NCI-H1930 (cell line): Measurements from ENCODE around the gene ASGR2.
"Not testable (repeated sequence)": the region's sequence is repeated elsewhere in the genome, so short reads cannot be mapped to it uniquely, and the experiment has no call there.

Experiments
- DNase-seq, 2 experiments: peaks; one replicate each; lab custom pipeline; 2025; lab: John Stamatoyannopoulos, UW

Gene ASGR2

GRCh38 chr17:7124923-7125322 is 10.3 kb upstream of the ASGR2 start:
- no peak for DNase-seq

GRCh38 chr17:7123844-7124243 is 9.2 kb upstream of the ASGR2 start:
- DNase-seq: no peak

GRCh38 chr17:7122381-7122780 is 7.8 kb upstream of the ASGR2 start:
- DNase-seq: no peak

GRCh38 chr17:7120635-7121034 is 6.0 kb upstream of the ASGR2 start:
- not testable (repeated sequence) for DNase-seq

GRCh38 chr17:7120123-7120522 is 5.5 kb upstream of the ASGR2 start:
- no peak for DNase-seq

- DNase-seq: no peak
Observed at GRCh38 chr17:7119314-7119713, 4.7 kb upstream of the ASGR2 start.

GRCh38 chr17:7114875-7115614 is 423 bp upstream of the ASGR2 start:
- DNase-seq: no peak

- no peak for DNase-seq
Observed at GRCh38 chr17:7113273-7114071, 1.1 kb downstream of the ASGR2 start.

- DNase-seq: no peak
Observed at GRCh38 chr17:7112510-7113108, 2.0 kb downstream of the ASGR2 start.

GRCh38 chr17:7111784-7112509 is 2.7 kb downstream of the ASGR2 start:
- no peak for DNase-seq

- DNase-seq: no peak
Observed at GRCh38 chr17:7110617-7111306, 3.9 kb downstream of the ASGR2 start.

GRCh38 chr17:7109461-7110322 is 4.9 kb downstream of the ASGR2 start:
- DNase-seq: no peak

- DNase-seq: no peak
Observed at GRCh38 chr17:7108981-7109380, 5.6 kb downstream of the ASGR2 start.

GRCh38 chr17:7108560-7108925 is 6.1 kb downstream of the ASGR2 start:
- no peak for DNase-seq

GRCh38 chr17:7107795-7108559 is 6.6 kb downstream of the ASGR2 start:
- DNase-seq: no peak

- DNase-seq: no peak
Observed at GRCh38 chr17:7107012-7107754, 7.4 kb downstream of the ASGR2 start.

GRCh38 chr17:7102421-7102820 is 12.2 kb downstream of the ASGR2 start:
- no peak for DNase-seq

- DNase-seq: no peak
Observed at GRCh38 chr17:7101531-7101930, 13.1 kb downstream of the ASGR2 start.

GRCh38 chr17:7100641-7101379 is 13.8 kb downstream of the ASGR2 start:
- not testable (repeated sequence) for DNase-seq
